Neural cell (in vitro differentiated cells): ENCODE measurements around the gene EIF3I. TPM values are rescaled to one million over a fixed set of nuclear protein-coding genes. Genes with fewer than 3 reads are reported as not detected.

Experiments
- H2AFZ ChIP-seq: fragments of 200-600, 300-800 bp; sonication (generic), shearing (Covaris generic); 2 replicates; pipeline ENCODE4 v1.6.0; 2014; ENCODE audit warnings: low read depth, mild to moderate bottlenecking, antibody characterized with exemption, low read length, moderate library complexity
- H3F3A ChIP-seq: fragments of 200-600 bp; shearing (Covaris generic); 2 replicates; pipeline ENCODE4 v1.6.1; 2016; ENCODE audit warnings: mild to moderate bottlenecking, moderate library complexity, mixed read lengths, antibody characterized with exemption, low read length; ENCODE audit not compliant: insufficient read depth, poor library complexity, severe bottlenecking
- H3K27ac ChIP-seq: fragments of 200-600, 300-800 bp; sonication (generic), shearing (Covaris generic); 2 replicates; pipeline ENCODE4 v1.5.1; 2014; ENCODE audit warnings: mild to moderate bottlenecking, low read length, moderate library complexity
- H3K27me3 ChIP-seq: fragments of 300-800, 200-600 bp; sonication (generic), shearing (Covaris generic); 2 replicates; pipeline ENCODE4 v1.6.0; 2014; ENCODE audit warnings: mild to moderate bottlenecking, low read depth, low read length, moderate library complexity; ENCODE audit not compliant: insufficient read depth
- H3K36me3 ChIP-seq: fragments of 300-800, 200-600 bp; sonication (generic), shearing (Covaris generic); 2 replicates; pipeline ENCODE4 v1.5.1; 2014; ENCODE audit warnings: mild to moderate bottlenecking, antibody characterized with exemption, low read length, moderate library complexity; ENCODE audit not compliant: insufficient read depth
- H3K4me2 ChIP-seq: fragments of 300-800, 200-600 bp; sonication (generic), shearing (Covaris generic); 2 replicates; pipeline ENCODE4 v1.6.0; 2014; ENCODE audit warnings: mild to moderate bottlenecking, low read length
- H3K4me3 ChIP-seq: fragments of 300-800, 200-600 bp; sonication (generic), shearing (Covaris generic); 2 replicates; pipeline ENCODE4 v1.5.1; 2014; ENCODE audit warnings: mild to moderate bottlenecking, low read length, moderate library complexity
- H3K79me2 ChIP-seq: fragments of 200-600 bp; shearing (Covaris generic); replicated peaks from 2 replicates; pipeline ENCODE4 v1.6.0; 2014; ENCODE audit warnings: mild to moderate bottlenecking, low read length, moderate library complexity; ENCODE audit not compliant: insufficient read depth
- H3K9ac ChIP-seq: fragments of 300-800, 200-600 bp; sonication (generic), shearing (Covaris generic); 2 replicates; pipeline ENCODE4 v1.6.1; 2016; ENCODE audit warnings: mild to moderate bottlenecking, low read length, mixed read lengths
- H3K9me2 ChIP-seq: fragments of 200-600 bp; shearing (Covaris generic); 2 replicates; pipeline ENCODE4 v1.6.1; 2016; ENCODE audit warnings: mild to moderate bottlenecking, low read length, mixed read lengths; ENCODE audit not compliant: insufficient read depth
- H3K9me3 ChIP-seq: fragments of 200-600, 300-800 bp; sonication (generic), shearing (Covaris generic); 2 replicates; pipeline ENCODE4 v1.6.1; 2016; ENCODE audit warnings: mild to moderate bottlenecking, mixed run types, low read length, moderate library complexity, mixed read lengths
- H4K20me1 ChIP-seq: fragments of 200-600 bp; shearing (Covaris generic); 2 replicates; pipeline ENCODE4 v1.6.1; 2016; ENCODE audit warnings: mild to moderate bottlenecking, mixed run types; ENCODE audit not compliant: insufficient read depth
- CTCF ChIP-seq: fragments of 450-650 bp; IDR thresholded peaks from 2 replicates; pipeline ENCODE4 v1.5.1; 2014; ENCODE audit warnings: antibody characterized with exemption, mild to moderate bottlenecking, moderate library complexity; ENCODE audit not compliant: poor library complexity, severe bottlenecking
- EP300 ChIP-seq: fragments of 450-650 bp; conservative IDR thresholded peaks from 2 replicates; pipeline ENCODE4 v1.6.1; 2014; ENCODE audit warnings: antibody characterized with exemption, mild to moderate bottlenecking, moderate library complexity; ENCODE audit not compliant: poor library complexity, severe bottlenecking
- EZH2 ChIP-seq: fragments of 200-600, 300-800 bp; shearing (Covaris generic), sonication (generic); IDR thresholded peaks from 2 replicates; pipeline ENCODE4 v1.6.1; 2014; ENCODE audit warnings: antibody characterized with exemption, low read length, borderline replicate concordance, mild to moderate bottlenecking; ENCODE audit not compliant: insufficient read depth, poor library complexity, severe bottlenecking
- MXI1 ChIP-seq: fragments of 450-650 bp; conservative IDR thresholded peaks from 2 replicates; pipeline ENCODE4 v1.6.1; 2014; ENCODE audit warnings: antibody characterized with exemption, mild to moderate bottlenecking; ENCODE audit not compliant: poor library complexity, severe bottlenecking
- POLR2AphosphoS5 ChIP-seq: IDR thresholded peaks from 2 replicates; pipeline ENCODE4 v1.6.1; 2012
- RAD21 ChIP-seq: fragments of 450-650 bp; conservative IDR thresholded peaks from 2 replicates; pipeline ENCODE4 v1.6.1; 2014; ENCODE audit warnings: antibody characterized with exemption, mild to moderate bottlenecking, moderate library complexity
- REST ChIP-seq: IDR thresholded peaks from 2 replicates; pipeline ENCODE4 v1.6.1; 2012; ENCODE audit warnings: borderline replicate concordance
- SMC3 ChIP-seq: fragments of 450-650 bp; conservative IDR thresholded peaks from 2 replicates; pipeline ENCODE4 v1.6.1; 2014; ENCODE audit warnings: antibody characterized with exemption, mild to moderate bottlenecking, moderate library complexity; ENCODE audit not compliant: poor library complexity
- TAF1 ChIP-seq: IDR thresholded peaks from 2 replicates; pipeline ENCODE4 v1.6.1; 2012; ENCODE audit warnings: low read depth
- polyA plus RNA-seq: library from polyadenylated mRNA; depleted of rRNA; stranded (reverse); fragments of >200 nt; gene quantifications from 2 replicates; pipeline ENCODE4 v1.2.3, GENCODE V29; 2014

The EIF3I gene
- polyA plus RNA-seq, 1 donor from 2014 or later: 158 TPM

GRCh38 chr1:32180186-32181060 lies 41.8 kb upstream of the EIF3I start:
- H3K4me2 ChIP-seq: peak overlapping the region; percentile 74
- H3K9ac ChIP-seq: peak overlapping the region; percentile 73
- peak overlapping the region; percentile 32 for H2AFZ ChIP-seq
- peak overlapping the region; percentile 83 for H3K4me3 ChIP-seq
- H3K79me2 ChIP-seq: peaks cover 22% of the 10 kb centered on the region
- H3K27me3 ChIP-seq: no peaks in the 10 kb centered on the region
- H3K36me3 ChIP-seq: no peaks in the 10 kb centered on the region
- no peaks in the 10 kb centered on the region for H3K9me3 ChIP-seq
- no peaks in the 10 kb centered on the region for H3F3A ChIP-seq
- H4K20me1 ChIP-seq: no peaks in the 10 kb centered on the region
- H3K9me2 ChIP-seq: no peaks in the 10 kb centered on the region
- TF ChIP-seq REST: no peak
- no peak for TF ChIP-seq MXI1
- no peak for TF ChIP-seq CTCF
- no peak for TF ChIP-seq POLR2AphosphoS5
- TF ChIP-seq SMC3: no peak
- no peak for TF ChIP-seq TAF1
- TF ChIP-seq EP300: no peak
- no peak for TF ChIP-seq RAD21
- no peak for TF ChIP-seq EZH2
- peak overlapping the region; percentile 75 for H3K27ac ChIP-seq

- Histone ChIP-seq H2AFZ (no peak overlapping the region), H3K27me3 (no peaks in the 10 kb centered on the region), H3K36me3 (no peaks in the 10 kb centered on the region), H3F3A (no peaks in the 10 kb centered on the region), H3K9ac (peak overlapping the region; percentile 73), H3K9me3 (no peaks in the 10 kb centered on the region), H3K27ac (no peak overlapping the region), H4K20me1 (no peaks in the 10 kb centered on the region), H3K4me3 (peak overlapping the region; percentile 83), H3K9me2 (no peaks in the 10 kb centered on the region), H3K79me2 (peaks cover 25% of the 10 kb centered on the region), H3K4me2 (peak overlapping the region; percentile 74)
- TF ChIP-seq TAF1 (no peak), CTCF (no peak)
These were observed 41.1 kb upstream of the EIF3I start for GRCh38 chr1:32181065-32181464.
